D721Med (cell line): ENCODE results near the gene BLVRB.

Experiments
- DNase-seq: peaks from one replicate; pipeline ENCODE4 v3.0.0; 2011; ENCODE audit warnings: low spot score; ENCODE audit not compliant: insufficient read length
- FAIRE-seq: peaks from 2 replicates; lab custom pipeline; 2011; peaks lifted over from hg19 to GRCh38; lab: Jason Lieb, UNC
- CTCF ChIP-seq: IDR thresholded peaks from 2 replicates; pipeline ENCODE4 v1.5.1; 2012; ENCODE audit warnings: mild to moderate bottlenecking, control low read depth; ENCODE audit not compliant: insufficient read depth; ENCODE audit errors: missing control alignments

BLVRB gene

DNA sequence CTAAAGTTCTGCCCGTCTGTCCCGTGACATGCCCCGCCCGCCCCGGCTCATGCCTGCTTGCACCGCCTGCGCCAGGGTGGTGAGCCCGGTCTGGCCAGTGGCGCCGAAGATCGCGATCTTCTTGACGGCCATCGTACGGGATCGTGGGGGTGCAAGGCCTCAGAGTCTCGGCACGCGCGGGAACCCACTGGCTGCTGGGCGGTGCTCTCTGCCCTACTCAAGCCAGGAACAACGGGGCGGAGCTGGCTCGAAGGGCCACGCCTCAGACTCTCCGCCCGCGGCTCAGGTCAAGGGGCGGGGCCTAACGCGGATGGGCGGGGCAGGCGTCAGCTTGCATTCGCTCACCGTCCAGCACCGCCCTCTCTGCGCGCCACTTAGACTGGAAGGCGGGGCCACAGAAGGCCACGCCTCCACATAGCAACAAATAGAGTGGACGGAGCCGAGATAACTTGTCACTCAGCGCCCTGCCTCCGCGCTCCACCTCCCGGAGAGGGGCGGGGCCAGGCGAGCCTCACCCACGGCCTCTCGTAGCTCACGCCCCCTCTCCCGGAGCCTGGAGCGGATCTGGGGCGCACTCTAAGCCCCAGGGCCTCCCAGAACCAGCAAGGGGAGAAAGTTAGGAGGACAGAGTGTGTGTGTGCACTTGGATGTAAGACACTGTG is at the start of gene BLVRB:
BLVRB (minus strand) TSS at position 189 of the 662 bp plus-strand sequence; CDS start at position 132, 57 bp downstream.
- FAIRE-seq (no peak), DNase-seq (peak; percentile 87)
- TF ChIP-seq CTCF: no peak

DNA sequence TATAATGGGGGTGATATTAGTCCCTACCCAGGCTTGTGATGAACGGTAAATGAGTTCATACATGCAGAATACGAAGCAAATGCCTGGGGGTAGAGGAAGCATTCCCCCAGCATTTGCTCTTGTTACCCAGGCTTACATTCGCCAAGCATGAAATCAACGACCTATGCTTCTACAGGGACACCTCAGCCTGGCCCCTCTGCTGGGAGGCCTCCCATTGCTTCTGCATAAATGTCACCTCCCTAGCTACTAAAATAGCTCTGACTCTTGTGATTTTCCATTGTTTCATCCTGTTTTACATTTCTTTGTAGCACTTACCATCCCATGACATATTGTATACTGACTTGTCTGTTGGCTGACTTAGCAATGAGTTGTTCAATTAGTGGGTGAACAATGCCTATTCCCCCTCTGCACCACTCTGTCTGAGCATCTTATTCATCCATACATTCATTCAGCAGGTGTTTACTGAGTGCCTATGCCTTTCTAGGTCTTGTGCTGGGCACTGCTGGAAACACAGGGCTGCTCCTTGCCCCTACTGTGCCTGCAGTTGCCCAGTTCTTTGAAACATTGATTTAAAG is 48.3 kb upstream of the BLVRB start:
- FAIRE-seq (no peak), DNase-seq (no peak)
- TF ChIP-seq CTCF: no peak

DNA sequence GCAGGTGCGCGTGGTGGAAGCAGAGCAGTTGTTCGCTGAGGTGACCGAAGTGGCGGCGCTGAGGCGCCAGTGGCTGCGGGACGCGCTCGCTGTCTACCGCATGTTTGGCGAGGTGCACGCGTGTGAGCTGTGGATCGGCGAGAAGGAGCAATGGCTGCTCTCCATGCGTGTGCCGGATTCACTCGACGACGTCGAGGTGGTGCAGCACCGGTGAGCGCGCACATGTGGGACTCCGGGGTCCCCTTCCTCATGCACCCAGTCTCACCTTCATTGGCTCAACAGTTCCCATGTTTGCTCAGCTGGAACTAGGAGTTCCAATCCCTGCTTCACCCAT is 47.8 kb upstream of the BLVRB start:
- no peak for TF ChIP-seq CTCF
- FAIRE-seq: no peak

GRCh38 chr19:40512473-40513344 is 47.2 kb upstream of the BLVRB start:
- TF ChIP-seq CTCF: peak; percentile 4
- FAIRE-seq (no peak), DNase-seq (no peak)

More for the DNA sequence above, 47.8 kb upstream of the BLVRB start:
- DNase-seq: no peak

- DNase-seq (no peak), FAIRE-seq (no peak)
- no peak for TF ChIP-seq CTCF
Observed at GRCh38 chr19:40512110-40512472, 46.5 kb upstream of the BLVRB start.

DNA sequence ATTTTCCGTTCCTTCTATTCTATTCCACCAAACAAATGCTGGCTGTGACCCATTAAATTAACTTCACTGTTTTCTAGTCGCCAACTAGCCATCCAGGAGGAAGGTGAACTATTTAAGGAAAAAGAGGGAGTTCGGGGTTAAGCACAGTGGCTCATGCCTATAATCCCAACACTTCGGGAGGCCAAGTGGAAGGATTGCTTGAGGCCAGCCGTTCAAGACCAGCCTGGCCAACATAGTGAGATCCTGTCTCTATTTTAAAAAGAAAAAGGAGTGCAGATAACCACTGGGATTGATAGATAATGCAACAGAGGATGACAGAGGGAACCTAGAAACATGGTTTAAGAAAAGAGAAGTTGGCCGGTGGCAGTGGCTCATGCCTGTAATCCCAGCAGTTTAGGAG is 45.9 kb upstream of the BLVRB start:
- DNase-seq: no peak
- no peak for TF ChIP-seq CTCF
- no peak for FAIRE-seq
